Measurements from ENCODE around the gene EDAR.

DNA sequence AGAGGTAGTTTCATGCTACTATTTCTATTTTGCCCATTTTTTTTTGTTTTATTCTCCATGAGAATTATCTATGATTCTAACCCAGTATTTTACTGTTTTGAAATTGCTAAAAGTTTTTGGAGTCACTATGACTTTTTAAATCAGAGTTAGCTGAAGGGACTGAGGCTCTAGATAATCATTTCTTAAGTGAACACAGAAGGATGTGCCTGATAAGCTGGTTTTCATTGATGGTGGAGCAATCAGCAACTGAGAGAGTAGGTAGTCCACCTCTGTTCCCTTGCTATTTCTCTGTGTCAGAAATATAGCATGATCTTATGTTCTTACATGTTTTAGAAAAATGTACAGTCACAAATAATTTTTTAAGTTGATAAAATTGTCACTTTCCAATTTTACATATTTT, 143.1 kb downstream of the EDAR start:
- TF ChIP-seq, protein P1, sequence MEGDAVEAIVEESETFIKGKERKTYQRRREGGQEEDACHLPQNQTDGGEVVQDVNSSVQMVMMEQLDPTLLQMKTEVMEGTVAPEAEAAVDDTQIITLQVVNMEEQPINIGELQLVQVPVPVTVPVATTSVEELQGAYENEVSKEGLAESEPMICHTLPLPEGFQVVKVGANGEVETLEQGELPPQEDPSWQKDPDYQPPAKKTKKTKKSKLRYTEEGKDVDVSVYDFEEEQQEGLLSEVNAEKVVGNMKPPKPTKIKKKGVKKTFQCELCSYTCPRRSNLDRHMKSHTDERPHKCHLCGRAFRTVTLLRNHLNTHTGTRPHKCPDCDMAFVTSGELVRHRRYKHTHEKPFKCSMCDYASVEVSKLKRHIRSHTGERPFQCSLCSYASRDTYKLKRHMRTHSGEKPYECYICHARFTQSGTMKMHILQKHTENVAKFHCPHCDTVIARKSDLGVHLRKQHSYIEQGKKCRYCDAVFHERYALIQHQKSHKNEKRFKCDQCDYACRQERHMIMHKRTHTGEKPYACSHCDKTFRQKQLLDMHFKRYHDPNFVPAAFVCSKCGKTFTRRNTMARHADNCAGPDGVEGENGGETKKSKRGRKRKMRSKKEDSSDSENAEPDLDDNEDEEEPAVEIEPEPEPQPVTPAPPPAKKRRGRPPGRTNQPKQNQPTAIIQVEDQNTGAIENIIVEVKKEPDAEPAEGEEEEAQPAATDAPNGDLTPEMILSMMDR (conservative IDR thresholded peaks at IDR 0.05 in 1 of 2, IDR thresholded peaks at IDR 0.05 in 1 of 2; ENCODE audit: extremely low read depth in 1 of 2, insufficient read depth in 1 of 2, low read depth in 1 of 2, low read length in 2 of 2): no peak
- no peak for TF ChIP-seq EZH2 (IDR thresholded peaks at IDR 0.05; ENCODE audit: borderline replicate concordance, low read length)
